DMS 273 (cell line): Measurements from ENCODE around the gene MYADML2.
A peak's percentile ranks its signal among the peaks of the same experiment; 100 is the strongest.

Source experiments
- DNase-seq: peaks from one replicate; lab custom pipeline; 2025; ENCODE audit not compliant: unreplicated experiment; lab: John Stamatoyannopoulos, UW

Gene MYADML2

DNA sequence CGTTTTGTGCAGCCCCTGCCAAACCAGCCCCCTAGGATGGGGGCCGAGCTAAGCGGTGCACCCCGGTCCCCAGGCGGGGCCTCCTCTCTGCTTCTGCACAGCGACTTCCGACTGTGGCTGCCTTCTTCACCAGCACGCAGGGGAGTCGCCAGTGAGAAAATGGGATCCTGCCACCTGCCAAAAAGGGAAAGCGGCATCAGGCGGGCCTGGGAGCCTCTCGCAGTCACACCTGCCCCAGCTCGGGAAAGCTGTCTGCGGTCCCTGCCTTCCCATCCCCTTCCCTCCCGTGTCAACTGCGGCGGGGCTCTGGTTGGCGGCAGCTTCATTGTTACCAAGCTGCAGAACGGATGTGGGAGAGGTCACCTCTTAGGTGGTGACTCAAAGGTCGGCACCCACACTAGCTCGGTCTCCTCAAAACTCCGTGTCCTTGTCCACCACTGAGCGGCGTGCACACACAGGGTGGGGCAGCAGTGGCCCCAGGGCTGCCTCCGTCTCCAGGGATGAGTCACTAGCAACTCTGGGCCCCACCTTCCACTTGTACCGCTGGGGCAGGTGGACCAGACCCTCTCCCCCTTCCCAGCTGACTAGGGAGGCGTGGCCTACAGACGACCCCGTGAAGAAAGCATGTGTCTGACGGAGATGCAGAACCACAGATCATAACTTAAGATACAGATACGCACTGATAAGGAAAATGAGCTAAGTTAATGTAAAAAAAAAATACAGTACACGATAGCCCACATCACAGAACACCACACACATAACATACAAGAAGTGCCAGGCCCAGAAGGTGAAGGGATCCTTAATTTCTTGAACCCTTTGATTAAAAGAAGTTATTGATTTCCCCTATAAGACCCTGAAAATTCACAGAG, 34.4 kb downstream of the MYADML2 start:
- DNase-seq, result no peak

DNA sequence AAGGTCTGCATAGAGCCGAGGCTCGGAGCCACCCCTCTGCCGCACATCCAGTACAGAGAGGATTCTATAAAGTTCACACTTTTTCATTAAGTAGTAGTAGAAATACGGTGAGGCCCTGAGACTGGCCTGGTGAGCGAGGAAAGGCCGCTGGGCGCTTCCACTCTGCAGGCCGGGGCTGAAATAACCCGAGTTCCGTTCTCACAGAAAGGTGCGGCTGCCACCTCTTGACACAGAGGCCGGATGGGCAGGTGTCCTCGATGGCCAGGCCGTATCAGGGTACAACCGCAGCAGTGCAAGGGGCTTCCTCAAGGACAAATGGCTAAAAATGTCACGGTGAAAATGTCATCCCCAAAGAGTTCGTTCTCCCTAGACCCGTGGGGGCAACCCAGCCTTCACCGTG, 35.1 kb downstream of the MYADML2 start:
- DNase-seq, result no peak

DNA sequence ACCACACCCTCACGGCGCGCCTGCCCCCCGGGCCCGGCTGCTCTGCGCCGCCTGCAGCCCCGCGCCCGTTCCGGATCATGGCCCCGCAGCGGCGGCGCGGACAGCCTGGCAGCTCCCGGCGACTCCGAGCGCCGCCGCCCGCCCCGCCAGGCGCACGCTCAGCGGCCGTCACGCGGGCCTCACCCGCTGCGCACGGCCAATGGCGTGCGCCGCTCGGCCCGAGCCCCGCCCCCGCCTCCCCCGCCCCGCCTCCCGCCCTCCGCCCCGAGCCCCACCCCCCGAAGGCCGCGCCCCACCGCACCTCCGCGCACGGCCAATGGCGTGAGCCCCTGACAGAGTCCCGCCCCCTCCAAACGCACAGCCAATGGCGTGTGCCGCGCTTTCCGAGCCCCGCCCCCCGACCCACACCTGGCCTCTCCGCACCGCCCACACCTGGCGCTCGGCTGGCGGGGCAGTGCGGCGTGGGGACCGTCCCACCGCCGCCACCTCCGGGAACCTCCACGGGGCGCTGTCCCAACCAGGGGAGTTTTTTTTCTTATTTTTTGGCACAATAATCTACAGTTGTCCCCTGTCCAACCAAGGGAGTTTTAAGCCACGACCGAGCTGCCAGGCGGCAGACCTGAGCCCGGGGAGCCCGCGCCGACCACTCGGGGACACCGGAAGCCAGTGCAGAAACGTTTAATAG, 35.6 kb downstream of the MYADML2 start, which contains the start of gene PCYT2:
Gene PCYT2 (minus strand): TSS at position 123 of the 685 bp plus-strand sequence. CDS start 44 bp downstream, at position 79.
- DNase-seq, result peak; percentile 94

DNA sequence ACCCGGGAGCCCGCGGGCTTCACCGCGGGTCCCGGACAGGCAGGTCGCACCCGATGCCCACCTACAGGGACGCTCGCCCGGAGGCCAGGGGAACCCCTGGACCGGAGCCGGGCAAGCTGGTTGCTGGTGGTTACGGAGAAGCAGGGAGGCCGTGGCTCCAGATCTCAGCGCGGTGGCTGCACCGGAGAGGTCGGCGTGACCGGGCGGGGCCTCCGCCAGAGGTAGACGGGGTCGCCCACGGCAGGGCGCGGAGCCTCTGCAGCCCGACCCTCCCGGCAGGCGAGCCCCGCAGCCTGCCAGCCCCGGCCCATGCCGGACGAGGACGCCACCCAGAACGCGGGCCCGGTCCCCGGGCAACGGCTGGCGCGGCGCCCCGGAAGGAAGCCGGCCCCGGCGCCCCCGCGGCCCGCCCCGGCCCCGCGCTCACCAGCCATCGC, 36.2 kb downstream of the MYADML2 start:
- peak; percentile 63 for DNase-seq

DNA sequence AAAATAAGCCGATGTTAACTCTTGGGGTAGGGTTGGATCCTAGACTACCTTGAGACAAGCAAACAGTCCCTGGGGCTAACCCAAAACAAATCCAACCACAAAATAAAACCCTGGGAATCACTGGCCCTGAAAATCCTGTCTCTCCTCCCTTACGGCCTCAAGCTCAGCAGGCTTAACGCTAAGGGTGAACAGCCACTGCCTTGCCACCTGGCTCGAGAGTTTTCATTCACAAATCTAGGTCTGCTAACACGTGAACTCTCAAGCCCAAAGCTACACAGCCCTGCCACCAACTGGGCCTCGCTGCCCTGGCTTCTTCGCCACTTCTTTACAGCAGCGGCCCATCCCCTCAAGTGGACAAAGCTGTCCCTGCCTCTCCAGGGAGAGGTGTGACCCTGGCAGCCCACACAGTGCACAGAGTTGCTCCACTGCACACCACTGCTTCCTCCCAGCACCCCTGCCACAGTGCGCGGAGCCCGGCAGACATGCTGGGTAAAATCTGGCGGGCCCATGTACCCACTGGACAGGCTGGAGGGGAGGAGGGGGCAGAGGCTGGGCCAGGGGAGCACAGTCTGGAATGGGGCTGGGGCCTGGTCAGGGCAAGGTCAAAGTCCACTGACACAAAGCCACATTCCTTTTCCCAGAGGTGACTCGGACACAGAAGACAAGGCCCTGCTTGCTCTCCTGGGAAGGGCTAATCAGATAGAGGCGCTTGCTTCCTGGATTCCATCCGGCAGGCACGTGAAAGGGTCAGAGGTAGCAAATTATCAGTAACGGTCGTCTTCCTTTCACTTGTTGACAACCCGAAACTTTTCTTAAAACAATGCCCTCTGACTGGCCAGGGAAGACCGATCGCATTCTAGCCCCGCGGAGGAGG, 36.8 kb downstream of the MYADML2 start:
- peak; percentile 42 for DNase-seq

DNA sequence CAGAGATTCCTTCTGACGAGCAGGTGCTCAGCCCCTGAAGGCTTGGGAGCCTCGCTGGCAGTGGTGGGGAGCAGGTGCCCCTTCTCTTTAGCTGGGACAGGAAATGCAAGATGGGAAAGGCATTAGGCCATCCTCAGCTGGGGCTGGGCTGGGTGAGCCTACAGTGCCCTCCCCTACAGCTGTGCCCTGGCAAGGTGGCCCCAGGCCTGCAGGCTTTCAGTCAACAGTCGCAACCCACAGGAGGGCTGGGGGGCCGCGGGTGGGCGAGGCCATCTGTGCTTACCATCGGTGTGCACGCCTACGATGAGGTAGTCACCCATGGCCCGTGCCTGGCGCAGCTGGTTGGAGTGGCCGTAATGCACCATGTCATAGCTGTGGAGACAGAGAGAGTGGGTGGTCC, 37.8 kb downstream of the MYADML2 start:
- no peak for DNase-seq

DNA sequence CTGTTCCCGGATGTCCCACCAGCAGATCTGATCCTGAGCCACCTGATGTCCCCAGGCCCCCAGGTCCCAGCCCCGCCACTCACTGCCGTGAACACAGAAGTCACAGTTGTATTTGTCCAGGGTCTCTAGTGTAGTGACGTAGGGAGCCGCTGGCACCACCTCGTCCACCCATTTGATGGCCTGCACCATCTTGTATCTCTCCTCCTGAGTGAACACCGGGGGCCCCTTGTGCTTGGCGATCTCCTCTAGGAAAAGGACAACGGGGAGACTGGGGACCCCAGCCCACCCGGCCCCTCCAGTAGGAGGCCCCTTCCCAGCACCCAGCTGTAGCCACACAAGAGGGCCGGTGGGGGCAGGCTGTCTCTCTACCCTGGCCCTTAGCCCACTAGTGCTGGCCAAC, 38.2 kb downstream of the MYADML2 start:
- DNase-seq, result no peak

DNA sequence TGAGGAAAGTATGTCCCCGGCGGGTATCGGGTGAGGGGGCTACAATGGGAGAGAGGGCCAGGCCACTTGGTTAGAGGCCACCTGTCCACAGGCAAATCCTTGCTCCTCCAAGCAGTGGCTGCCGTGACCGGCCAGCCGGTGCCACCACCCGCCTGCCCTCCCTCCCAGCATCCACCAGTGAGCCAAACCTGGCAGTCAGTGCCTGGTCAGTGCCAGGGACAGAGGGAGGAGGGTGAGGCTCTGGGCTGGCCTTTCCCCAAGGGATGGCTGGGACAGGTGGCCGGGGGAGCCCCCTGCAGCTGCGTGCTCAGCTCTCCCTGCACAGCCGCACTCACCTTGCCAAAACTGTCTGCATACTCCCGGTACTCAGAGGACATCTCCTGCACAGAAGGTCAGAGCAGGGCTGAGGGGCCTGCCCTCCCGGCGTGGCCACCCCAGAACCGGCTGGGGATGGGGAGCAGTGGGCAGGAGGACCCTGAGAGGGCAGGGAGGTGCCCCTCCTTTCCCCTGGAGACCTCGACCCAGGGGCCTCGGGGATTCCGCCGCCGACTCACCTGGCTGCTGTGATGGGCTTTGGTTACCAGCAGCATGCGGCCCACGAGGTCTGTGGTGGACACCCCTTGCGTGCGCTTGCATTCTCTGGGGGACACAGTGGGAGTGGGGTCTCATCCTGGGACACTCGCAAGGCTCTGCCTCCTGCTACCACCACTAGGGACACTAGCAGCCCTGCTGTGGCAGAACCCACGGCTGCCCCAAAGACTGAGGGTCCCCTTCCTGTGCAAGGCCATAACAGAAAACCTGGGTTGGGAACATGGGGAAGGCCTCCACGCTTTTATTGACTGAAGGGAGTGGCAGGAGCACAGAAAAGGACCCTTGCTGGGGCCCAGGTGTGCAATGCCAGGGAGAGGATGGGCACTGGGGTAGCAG, 39.6 kb downstream of the MYADML2 start:
- no peak for DNase-seq

DNA sequence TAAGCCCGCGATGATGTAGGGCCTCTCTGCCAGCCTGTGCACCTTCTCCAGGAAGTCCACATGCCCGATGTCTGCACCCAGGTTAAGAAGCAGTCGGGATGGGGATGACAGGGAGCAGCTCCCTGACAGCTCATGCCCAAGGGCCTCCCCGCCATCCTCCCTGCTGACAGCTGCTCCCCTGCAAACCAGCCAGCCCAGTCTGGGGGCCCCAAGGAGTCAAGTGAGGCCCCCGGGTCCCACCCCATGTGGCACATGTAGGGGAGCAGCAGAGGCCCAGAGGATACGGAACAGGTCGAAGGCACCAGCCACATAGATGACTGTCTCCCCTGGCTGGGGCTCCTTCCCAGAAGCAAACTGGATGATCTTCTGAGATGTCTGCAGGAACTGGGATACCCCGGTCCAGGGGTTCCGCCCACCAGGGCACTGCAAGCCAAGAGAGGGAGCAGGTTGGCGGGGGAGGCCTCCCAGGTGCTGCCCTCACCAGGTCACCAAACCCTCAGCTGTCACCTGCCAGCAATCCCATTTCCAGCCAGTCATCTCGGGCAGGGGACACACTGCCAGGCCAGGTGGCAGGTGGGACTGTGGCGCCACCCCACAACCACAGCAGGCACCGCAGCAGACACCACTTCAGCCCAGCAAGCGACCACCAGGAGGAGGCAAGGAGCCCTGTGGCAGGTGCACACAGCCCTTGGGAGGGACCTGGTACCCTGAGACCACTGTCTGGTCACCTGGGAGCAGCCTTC, 40.4 kb downstream of the MYADML2 start:
- DNase-seq, result peak; percentile 36

DNA sequence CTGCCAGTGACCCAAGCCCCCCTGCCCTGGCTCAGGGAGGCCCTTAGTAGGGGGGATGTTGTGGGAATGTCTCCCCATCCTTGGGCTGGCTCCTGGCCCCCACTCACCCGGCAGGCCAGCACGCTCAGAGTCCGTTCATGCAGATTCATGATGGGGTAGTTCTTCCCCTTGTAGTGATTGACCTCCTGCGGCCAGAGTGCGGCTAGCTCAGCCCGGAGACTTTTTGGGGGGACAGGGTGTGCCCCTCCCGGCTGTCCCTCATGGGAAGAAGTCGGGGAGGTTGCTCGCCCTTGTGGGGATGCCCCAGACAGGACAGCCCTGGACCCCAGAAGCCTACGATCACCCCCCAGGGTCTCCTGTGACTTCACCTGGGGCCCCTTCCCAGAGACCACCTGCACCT, 41.0 kb downstream of the MYADML2 start:
- no peak for DNase-seq

DNA sequence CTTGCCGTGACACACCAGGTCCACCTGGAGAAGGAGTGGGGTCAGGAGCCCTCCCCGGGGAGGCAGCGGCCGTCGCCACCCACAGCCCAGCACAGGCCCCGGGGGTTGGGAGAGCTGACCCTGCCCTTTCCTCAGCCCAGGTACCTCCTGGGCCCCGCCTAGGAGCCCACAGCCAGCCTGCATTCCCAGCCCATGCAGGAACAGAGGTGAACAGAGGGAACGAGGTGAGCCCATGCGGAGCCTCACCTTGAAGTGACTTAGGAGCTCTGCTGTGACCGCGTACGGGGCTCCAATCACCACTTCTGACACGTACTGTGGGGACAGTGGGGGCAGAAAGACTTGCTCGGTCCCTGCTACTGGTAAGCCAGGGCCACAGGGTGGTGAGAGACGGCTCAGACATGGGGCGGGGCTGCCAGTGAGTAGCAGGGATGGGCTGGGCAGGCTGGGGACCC, 41.6 kb downstream of the MYADML2 start:
- DNase-seq, result no peak

DNA sequence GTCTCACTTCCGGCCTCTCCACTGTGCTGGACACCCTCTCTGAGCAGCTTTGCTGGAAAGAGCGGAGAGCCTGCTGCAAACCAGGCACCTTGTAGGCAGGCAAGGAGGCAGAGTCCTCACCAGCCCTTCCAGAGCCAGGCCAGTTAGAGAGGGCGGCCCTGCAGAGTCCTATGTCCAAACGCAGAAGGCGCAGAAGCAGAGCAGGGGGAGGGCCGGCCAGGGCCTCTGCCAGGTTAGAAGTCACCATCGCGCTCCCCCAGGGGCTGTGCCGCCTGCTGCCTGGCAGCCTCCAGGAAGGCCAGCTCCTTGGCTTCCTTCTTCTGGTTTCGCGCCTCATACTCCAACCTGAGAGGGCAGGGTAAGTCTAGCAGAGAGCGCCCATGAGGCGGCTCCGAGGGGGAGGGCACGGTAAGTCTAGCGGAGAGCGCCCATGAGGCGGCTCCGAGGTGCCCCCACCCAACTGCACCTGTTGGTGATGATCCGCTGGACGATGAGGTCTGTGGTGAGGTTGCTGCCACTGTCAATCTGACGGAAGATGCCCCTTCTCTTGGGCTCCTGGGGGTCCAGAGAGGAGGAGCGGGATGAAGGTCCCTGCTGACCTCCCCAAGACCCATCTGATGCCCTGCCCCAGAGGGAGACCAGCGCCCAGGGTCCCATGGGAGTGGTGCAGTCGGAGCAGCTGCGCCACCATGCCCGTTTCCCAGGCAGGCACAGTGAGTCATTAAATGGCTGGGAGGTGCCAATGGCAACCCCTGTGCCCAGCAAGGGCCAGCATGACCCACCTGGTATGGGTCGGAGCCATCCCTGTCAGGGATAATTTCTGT, 42.2 kb downstream of the MYADML2 start:
- no peak for DNase-seq

DNA sequence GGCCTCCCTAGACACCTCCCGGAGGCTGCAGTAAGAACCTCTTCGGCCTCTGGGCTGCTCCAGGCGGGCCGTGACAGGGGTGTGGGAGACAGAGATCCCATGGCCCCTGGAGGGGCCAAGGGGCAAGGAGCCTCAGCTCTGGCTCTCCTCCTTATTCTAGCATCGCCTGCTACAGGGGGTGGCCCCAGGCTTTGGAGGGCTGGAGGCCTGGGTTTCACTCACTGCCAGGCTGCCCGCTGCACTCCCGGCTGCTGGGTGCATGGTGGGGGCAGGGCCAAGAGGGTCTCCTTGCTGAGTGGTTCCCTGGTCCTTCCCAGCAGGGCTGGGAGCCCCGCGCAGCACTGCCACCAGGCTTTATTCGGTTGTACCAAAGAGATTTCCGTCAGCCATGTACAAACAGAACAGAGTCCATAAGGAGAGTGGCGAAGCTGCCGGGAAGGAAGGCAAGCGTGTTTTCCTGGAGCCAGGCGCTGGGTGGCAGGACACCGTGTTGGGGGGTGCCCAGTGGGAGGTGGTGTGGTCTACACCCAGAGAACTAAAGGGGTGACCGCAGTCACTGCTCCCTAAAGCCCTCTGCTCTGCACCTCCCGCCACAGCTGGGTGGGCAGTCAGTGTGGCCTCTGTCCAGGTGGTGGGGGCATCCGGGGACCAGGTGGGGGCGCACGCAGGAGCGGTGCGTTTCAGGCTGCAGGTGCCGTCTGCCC, 43.0 kb downstream of the MYADML2 start:
- no peak for DNase-seq

DNA sequence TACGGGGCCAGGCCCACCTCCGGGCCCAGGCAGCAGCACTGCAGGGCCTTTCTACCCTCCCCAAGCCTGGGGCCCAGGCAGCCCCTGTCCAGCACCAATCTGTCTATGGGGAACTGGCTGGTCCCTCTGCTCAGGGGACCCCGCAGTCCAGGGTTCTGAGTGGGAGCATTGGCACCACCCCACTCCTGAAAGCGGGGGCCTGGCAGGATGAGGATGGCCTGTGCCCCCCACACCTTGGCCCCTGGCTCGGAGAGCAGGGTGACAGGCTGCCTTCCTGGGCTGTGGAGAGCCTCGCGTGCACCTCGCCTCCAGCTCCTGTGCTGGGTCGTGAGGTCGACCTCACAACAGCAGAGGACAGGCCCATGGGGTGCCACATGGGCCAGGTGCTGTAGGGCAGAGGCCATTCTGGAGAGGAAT, 43.6 kb downstream of the MYADML2 start:
- DNase-seq, result no peak

DNA sequence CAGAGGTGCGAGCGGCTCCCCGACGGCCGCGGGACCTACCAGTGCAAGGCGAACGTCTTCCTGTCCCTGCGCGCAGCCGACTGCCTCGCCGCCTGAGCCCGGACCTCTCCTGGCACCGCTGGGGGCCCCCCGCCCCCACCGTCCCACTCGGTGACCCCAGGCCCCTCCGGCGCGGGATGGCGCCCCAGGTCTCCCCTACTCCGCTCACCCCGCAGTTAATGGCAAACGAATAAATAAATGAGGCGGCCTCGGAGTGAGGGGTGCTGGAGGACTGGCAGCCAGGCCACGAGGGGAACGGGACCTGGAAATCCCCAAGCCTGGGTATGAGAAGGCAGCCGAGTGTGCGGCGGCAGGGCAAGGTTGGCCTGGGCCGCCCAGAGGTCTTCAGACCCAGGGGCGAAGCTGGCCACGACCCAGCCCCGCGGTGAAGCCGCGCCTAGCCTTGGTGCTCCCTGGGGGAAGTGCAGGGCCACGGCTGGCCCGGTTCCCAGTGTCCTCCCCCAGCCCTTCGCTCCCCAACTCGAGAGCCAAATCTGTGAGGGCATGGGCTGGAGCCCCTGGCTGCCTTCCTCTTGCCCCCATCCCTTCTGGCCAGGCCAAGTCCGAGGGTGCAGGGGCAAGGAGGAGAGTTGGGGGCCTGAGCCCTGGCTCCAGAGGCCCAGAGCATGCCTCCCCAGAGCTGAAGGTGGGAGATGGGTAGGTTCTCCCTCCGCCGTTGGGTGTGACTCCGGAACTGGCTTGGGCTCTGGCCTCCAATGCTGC, 44.2 kb downstream of the MYADML2 start:
- DNase-seq, result no peak

DNA sequence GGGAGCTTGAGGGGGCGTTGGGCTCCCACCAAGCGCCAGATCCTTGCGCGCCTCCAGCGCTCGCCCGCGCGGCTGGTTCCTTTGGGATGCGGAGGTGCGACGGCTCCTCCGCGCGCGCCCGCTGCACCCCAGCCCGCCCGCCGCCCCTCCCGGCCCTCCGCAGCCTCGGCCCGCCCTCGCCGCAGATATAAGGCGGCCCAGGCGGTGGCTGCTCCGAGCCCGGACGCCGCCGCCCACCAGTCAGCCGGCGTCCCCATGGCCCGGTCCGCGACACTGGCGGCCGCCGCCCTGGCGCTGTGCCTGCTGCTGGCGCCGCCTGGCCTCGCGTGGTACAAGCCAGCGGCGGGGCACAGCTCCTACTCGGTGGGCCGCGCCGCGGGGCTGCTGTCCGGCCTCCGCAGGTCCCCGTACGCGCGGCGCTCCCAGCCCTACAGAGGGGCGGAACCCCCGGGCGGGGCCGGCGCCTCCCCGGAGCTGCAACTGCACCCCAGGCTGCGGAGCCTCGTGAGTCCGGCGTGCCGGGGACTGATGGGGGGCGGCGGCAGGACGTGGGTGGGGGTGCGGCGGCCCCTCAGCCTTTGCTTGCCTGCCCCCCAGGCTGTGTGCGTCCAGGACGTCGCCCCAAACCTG, 44.9 kb downstream of the MYADML2 start, which contains the start of gene NPB:
Gene NPB (plus strand): TSS at position 216 of the 630 bp plus-strand sequence. CDS start 40 bp downstream, at position 256.
- DNase-seq, result peak; percentile 67
